Trophoblast cell (in vitro differentiated cells and primary cell): ENCODE measurements around the gene DCX.

ENCODE experiments used
- DNase-seq, 2 donors: peaks; one replicate each; pipeline ENCODE4 v3.0.0-alpha.2; 2016
- H2AFZ ChIP-seq: 2 replicates; pipeline ENCODE4 v1.6.1; 2013; ENCODE audit warnings: low read length, moderate library complexity, mild to moderate bottlenecking; ENCODE audit not compliant: insufficient read depth, poor library complexity
- H2AK5ac ChIP-seq: 2 replicates; pipeline ENCODE4 v1.6.1; 2013; ENCODE audit warnings: mild to moderate bottlenecking, low read length
- H2BK120ac ChIP-seq: 2 replicates; pipeline ENCODE4 v1.6.1; 2013; ENCODE audit warnings: low read length, mild to moderate bottlenecking, moderate library complexity; ENCODE audit not compliant: insufficient read depth, poor library complexity
- H2BK12ac ChIP-seq: 2 replicates; pipeline ENCODE4 v1.6.1; 2013; ENCODE audit warnings: mild to moderate bottlenecking, low read length, moderate library complexity
- H2BK5ac ChIP-seq: 2 replicates; pipeline ENCODE4 v1.6.1; 2013; ENCODE audit warnings: low read length, low read depth, moderate library complexity, mild to moderate bottlenecking; ENCODE audit not compliant: poor library complexity
- H3K14ac ChIP-seq: 2 replicates; pipeline ENCODE4 v1.6.1; 2013; ENCODE audit warnings: mild to moderate bottlenecking, low read length
- H3K18ac ChIP-seq: 2 replicates; pipeline ENCODE4 v1.6.1; 2013; ENCODE audit warnings: mild to moderate bottlenecking, low read length
- H3K23ac ChIP-seq: 2 replicates; pipeline ENCODE4 v1.6.1; 2013; ENCODE audit warnings: low read length
- H3K27ac ChIP-seq: 2 replicates; pipeline ENCODE4 v1.5.1; 2013; ENCODE audit warnings: low read depth, mild to moderate bottlenecking, inconsistent platforms, low read length, moderate library complexity
- H3K27me3 ChIP-seq: 2 replicates; pipeline ENCODE4 v1.6.1; 2013; ENCODE audit warnings: inconsistent platforms, mild to moderate bottlenecking, low read length, moderate library complexity; ENCODE audit not compliant: insufficient read depth
- H3K36me3 ChIP-seq, 2 experiments: 1 replicate in 1 of 2; 2 replicates in 1 of 2; pipeline ENCODE4 v1.6.1; 2013; ENCODE audit warnings: low read length in 2 of 2, mild to moderate bottlenecking in 2 of 2, moderate library complexity in 1 of 2; ENCODE audit not compliant: insufficient read depth in 2 of 2, control insufficient read depth in 1 of 2
- H3K4ac ChIP-seq: 2 replicates; pipeline ENCODE4 v1.6.1; 2013; ENCODE audit warnings: low read depth, mild to moderate bottlenecking, low read length, moderate library complexity
- H3K4me1 ChIP-seq, 2 experiments: 1 replicate in 1 of 2; 2 replicates in 1 of 2; pipeline ENCODE4 v1.6.1; 2013; ENCODE audit warnings: low read length in 2 of 2, mild to moderate bottlenecking in 2 of 2, moderate library complexity in 1 of 2; ENCODE audit not compliant: insufficient read depth in 2 of 2, control insufficient read depth in 1 of 2
- H3K4me2 ChIP-seq: 2 replicates; pipeline ENCODE4 v1.6.1; 2013; ENCODE audit warnings: inconsistent platforms, mild to moderate bottlenecking, low read length, moderate library complexity
- H3K4me3 ChIP-seq: 2 replicates; pipeline ENCODE4 v1.5.1; 2013; ENCODE audit warnings: mild to moderate bottlenecking, low read depth, low read length, inconsistent platforms
- H3K79me1 ChIP-seq: one replicate; pipeline ENCODE4 v1.6.1; 2013; ENCODE audit warnings: low read length
- H3K79me2 ChIP-seq: 2 replicates; pipeline ENCODE4 v1.6.1; 2013; ENCODE audit warnings: low read length, mild to moderate bottlenecking; ENCODE audit not compliant: control insufficient read depth, insufficient read depth, poor library complexity
- H3K9ac ChIP-seq: 2 replicates; pipeline ENCODE4 v1.6.1; 2013; ENCODE audit warnings: mild to moderate bottlenecking, low read length
- H3K9me3 ChIP-seq: 2 replicates; pipeline ENCODE4 v1.6.1; 2013; ENCODE audit warnings: low read depth, mild to moderate bottlenecking, control low read depth, inconsistent platforms, low read length; ENCODE audit not compliant: insufficient read depth
- H4K12ac ChIP-seq: 2 replicates; pipeline ENCODE4 v1.6.1; 2013; ENCODE audit warnings: low read depth, mild to moderate bottlenecking, low read length, moderate library complexity
- H4K8ac ChIP-seq: 2 replicates; pipeline ENCODE4 v1.6.1; 2013; ENCODE audit warnings: low read depth, mild to moderate bottlenecking, low read length, moderate library complexity
- H4K91ac ChIP-seq: one replicate; pipeline ENCODE4 v1.6.1; 2013; ENCODE audit warnings: low read depth, mild to moderate bottlenecking, low read length, moderate library complexity
- WGBS: extraction: QIAGEN DNeasy Blood & Tissue Kit; methylation state at CpG from one replicate; pipeline ENCODE4 v1.1.7; 2013; ENCODE audit warnings: missing lambda C conversion rate; ENCODE audit not compliant: insufficient read length, insufficient coverage; ENCODE audit errors: extremely low coverage; 5-methylcytosine and 5-hydroxymethylcytosine counted together

Gene DCX

DNA sequence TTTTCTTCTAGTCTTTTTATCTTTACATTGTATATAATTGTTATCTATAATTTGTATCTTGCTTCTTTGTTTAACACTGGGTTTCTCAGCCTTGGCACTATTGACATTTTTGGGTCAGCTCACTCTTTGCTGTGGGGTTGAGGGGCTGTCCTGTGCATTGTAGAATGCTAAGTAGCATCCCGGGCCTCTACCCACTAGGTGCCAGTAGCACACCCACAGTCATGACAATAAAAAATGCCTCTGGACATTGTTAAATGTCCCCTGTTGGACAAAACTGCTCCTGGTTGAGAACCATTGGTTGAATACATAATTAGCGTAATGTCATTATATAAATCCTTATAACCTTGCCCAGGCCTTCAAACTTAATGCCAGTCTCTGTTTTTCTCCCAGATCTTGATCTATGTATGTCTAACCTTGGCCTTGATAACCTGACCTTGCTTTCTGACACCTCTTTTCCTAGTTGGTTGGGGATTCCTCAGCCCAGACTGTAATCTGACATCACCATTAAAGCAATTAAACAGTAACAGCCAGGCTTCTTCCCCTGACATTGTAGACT is 46.1 kb downstream of the DCX start:
- Histone ChIP-seq H3K4me3 (no peak overlapping the region), H3K18ac (no peak overlapping the region), H3K36me3 (no peaks in the 10 kb centered on the region)

DNA sequence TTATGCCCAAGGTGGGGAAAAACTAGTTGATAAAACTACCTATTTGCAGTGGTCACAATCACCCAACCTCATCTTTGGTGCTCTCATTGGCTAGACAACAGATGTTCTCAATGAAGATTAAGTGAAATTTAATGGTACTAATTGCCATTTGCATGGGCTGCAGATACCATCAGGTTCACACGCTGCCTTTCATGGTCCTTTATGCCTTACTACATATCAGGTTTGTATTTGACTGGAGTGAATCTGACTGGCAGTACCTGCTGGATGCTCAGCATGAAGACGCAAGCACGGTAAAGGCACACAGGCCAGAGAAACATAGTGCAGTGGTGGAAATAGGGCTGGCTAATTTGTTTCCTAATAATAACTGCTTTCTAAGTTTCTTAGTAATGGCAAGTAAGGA is 48.3 kb downstream of the DCX start:
- Histone ChIP-seq H3K4me2 (no peak overlapping the region), H3K4ac (no peak overlapping the region), H2AFZ (no peak overlapping the region), H3K27ac (no peak overlapping the region), H3K9ac (no peak overlapping the region), H3K79me2 (no peaks in the 10 kb centered on the region), H2BK5ac (no peak overlapping the region), H2BK12ac (no peak overlapping the region), H3K4me1 (no peaks in the 10 kb centered on the region), H4K12ac (no peak overlapping the region), H3K27me3 (no peaks in the 10 kb centered on the region), H3K79me1 (no peaks in the 10 kb centered on the region), H3K18ac (no peak overlapping the region), H2AK5ac (no peak overlapping the region), H4K8ac (no peak overlapping the region), H3K9me3 (no peaks in the 10 kb centered on the region), H3K36me3 (no peaks in the 10 kb centered on the region), H3K4me3 (no peak overlapping the region), H2BK120ac (no peak overlapping the region), H3K23ac (no peak overlapping the region), H3K14ac (no peak overlapping the region), H4K91ac (no peak overlapping the region)
- WGBS = no CpG with 5 or more reads among the region's 3 CpGs
- no peak for DNase-seq

More for the DNA sequence above, 46.1 kb downstream of the DCX start:
- Histone ChIP-seq H3K79me2 (no peaks in the 10 kb centered on the region), H3K79me1 (no peaks in the 10 kb centered on the region), H4K91ac (no peak overlapping the region), H2BK120ac (no peak overlapping the region), H2BK5ac (no peak overlapping the region), H2AFZ (no peak overlapping the region), H3K27me3 (no peaks in the 10 kb centered on the region), H4K8ac (no peak overlapping the region), H3K4ac (no peak overlapping the region), H3K9ac (no peak overlapping the region), H2AK5ac (no peak overlapping the region), H3K9me3 (no peaks in the 10 kb centered on the region), H4K12ac (no peak overlapping the region), H3K23ac (no peak overlapping the region), H3K27ac (no peak overlapping the region), H2BK12ac (no peak overlapping the region), H3K14ac (no peak overlapping the region), H3K4me2 (no peak overlapping the region), H3K4me1 (no peaks in the 10 kb centered on the region)
- WGBS = no CpG with 5 or more reads among the region's 2 CpGs
- DNase-seq = no peak

DNA sequence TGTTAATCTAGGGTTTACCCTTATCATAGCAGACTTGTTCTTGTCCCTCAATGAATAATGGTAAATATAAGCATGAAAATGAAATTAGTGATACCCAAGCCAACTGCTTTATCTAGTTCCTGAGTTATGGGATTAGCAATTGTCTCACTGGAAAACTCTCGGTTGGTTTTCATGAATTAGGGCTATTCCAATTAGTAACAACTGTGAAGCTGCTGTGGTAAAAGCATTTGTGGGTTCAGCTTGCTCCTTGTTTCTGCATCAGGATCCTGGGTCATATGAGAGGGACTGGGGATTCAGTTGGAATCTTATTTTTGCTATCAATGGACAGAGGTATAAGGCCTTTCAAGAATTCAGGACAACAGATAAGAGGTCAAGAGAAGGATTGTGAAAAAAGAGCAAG is 50.2 kb downstream of the DCX start:
- no peak for DNase-seq

DNA sequence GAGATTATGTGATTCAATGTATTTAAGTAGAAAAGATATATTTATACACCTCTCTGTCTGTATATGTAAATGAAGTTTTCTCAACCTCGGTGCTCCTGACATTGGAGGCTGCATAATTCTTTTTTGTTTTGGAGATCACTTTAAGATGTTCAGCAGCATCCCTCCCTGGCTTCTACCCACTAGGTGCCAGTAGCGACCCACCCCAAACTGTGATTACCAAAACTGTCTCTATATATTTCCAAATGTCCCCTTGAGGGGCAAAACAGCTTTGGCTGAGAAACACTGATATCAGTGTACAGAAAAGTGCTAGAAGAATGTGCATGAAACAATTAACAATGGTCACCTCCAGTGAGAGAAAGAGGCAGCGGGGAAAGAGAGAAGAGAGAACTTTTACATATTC is 51.2 kb downstream of the DCX start:
- H3K14ac ChIP-seq = no peak overlapping the region

More for the DNA sequence above, 50.2 kb downstream of the DCX start:
- Histone ChIP-seq H3K79me2 (no peaks in the 10 kb centered on the region), H3K79me1 (no peaks in the 10 kb centered on the region), H2BK120ac (no peak overlapping the region), H4K8ac (no peak overlapping the region), H3K9ac (no peak overlapping the region), H3K9me3 (no peaks in the 10 kb centered on the region), H3K14ac (no peak overlapping the region), H3K4me3 (no peak overlapping the region), H3K23ac (no peak overlapping the region), H2AK5ac (no peak overlapping the region), H3K4ac (no peak overlapping the region), H2BK5ac (no peak overlapping the region), H3K27me3 (no peaks in the 10 kb centered on the region), H2AFZ (no peak overlapping the region), H4K91ac (no peak overlapping the region), H4K12ac (no peak overlapping the region), H3K18ac (no peak overlapping the region), H3K36me3 (no peaks in the 10 kb centered on the region), H3K4me2 (no peak overlapping the region), H3K4me1 (no peaks in the 10 kb centered on the region), H2BK12ac (no peak overlapping the region), H3K27ac (no peak overlapping the region)
- WGBS = no CpG with 5 or more reads among the region's 1 CpG

More for the DNA sequence above, 51.2 kb downstream of the DCX start:
- H3K9ac ChIP-seq = no peak overlapping the region
- H3K18ac ChIP-seq = no peak overlapping the region
- H2BK120ac ChIP-seq = no peak overlapping the region
- no peaks in the 10 kb centered on the region for H3K4me1 ChIP-seq
- no peak overlapping the region for H3K4ac ChIP-seq
- no peaks in the 10 kb centered on the region for H3K79me1 ChIP-seq
- H3K27ac ChIP-seq = no peak overlapping the region
- H4K91ac ChIP-seq = no peak overlapping the region
- no peaks in the 10 kb centered on the region for H3K36me3 ChIP-seq
- no CpG with 5 or more reads among the region's 3 CpGs for WGBS
- DNase-seq = no peak
- no peak overlapping the region for H4K12ac ChIP-seq
- no peak overlapping the region for H2BK12ac ChIP-seq
- no peaks in the 10 kb centered on the region for H3K9me3 ChIP-seq
- no peak overlapping the region for H2BK5ac ChIP-seq
- no peak overlapping the region for H2AK5ac ChIP-seq
- H2AFZ ChIP-seq = no peak overlapping the region
- H3K23ac ChIP-seq = no peak overlapping the region
- no peak overlapping the region for H3K4me2 ChIP-seq
- H3K4me3 ChIP-seq = no peak overlapping the region
- H4K8ac ChIP-seq = no peak overlapping the region
- H3K27me3 ChIP-seq = no peaks in the 10 kb centered on the region
- no peaks in the 10 kb centered on the region for H3K79me2 ChIP-seq
